IMR-90 (cell line): Measurements from ENCODE around the gene RNF227. TPM values are rescaled to one million over a fixed set of nuclear protein-coding genes. Genes with fewer than 3 reads are reported as not detected.

Experiments used
- ATAC-seq: fragments of 200-7000 bp; cut with Tn5 transposase; 2 replicates; pipeline ENCODE4 v1.9.1; 2020; ENCODE audit warnings: low read depth, mild to moderate bottlenecking, moderate library complexity
- BruUV-seq: library from RNA; stranded (reverse); fragments of 400-500 nt; replicated peaks from 2 replicates; lab custom pipeline; 2021; lab: Mats Ljungman, UMichigan
- CTCF ChIA-PET: fragments of 300-600 bp; formaldehyde crosslinking; extraction: SDS; loops from one replicate; lab custom pipeline; 2021; ENCODE audit warnings: antibody characterized with exemption; lab: Yijun Ruan, JAX
- POLR2A ChIA-PET: fragments of 300-600 bp; sonication (Branson Sonifier 250); formaldehyde crosslinking; loops from one replicate; lab custom pipeline; 2022; ENCODE audit warnings: antibody characterized with exemption; ENCODE audit not compliant: unreplicated experiment; lab: Charles Lee
- DNase-seq: peaks from one replicate; pipeline ENCODE4 v3.0.0; 2013
- H2AFZ ChIP-seq: replicated peaks from 2 replicates; pipeline ENCODE3; 2013; ENCODE audit warnings: low read length, mild to moderate bottlenecking; ENCODE audit not compliant: poor library complexity
- H2AK5ac ChIP-seq: 2 replicates; pipeline ENCODE4 v1.6.1; 2013; ENCODE audit warnings: low read depth, low read length, inconsistent platforms
- H2AK9ac ChIP-seq: replicated peaks from 2 replicates; pipeline ENCODE3; 2013; ENCODE audit warnings: mild to moderate bottlenecking, low read depth, low read length, moderate library complexity; ENCODE audit not compliant: poor library complexity
- H2BK120ac ChIP-seq: 2 replicates; pipeline ENCODE4 v1.6.1; 2013; ENCODE audit warnings: low read depth, low read length, inconsistent platforms
- H2BK15ac ChIP-seq: 3 replicates; pipeline ENCODE4 v1.6.1; 2013; ENCODE audit warnings: low read depth, low read length, inconsistent platforms
- H2BK20ac ChIP-seq: 2 replicates; pipeline ENCODE4 v1.6.1; 2013; ENCODE audit warnings: low read depth, mild to moderate bottlenecking, inconsistent platforms, low read length, moderate library complexity
- H2BK5ac ChIP-seq: 2 replicates; pipeline ENCODE4 v1.6.1; 2013; ENCODE audit warnings: mild to moderate bottlenecking, low read depth, low read length, inconsistent platforms; ENCODE audit not compliant: poor library complexity, severe bottlenecking
- H3K14ac ChIP-seq: replicated peaks from 2 replicates; pipeline ENCODE4 v1.6.1; 2013; ENCODE audit warnings: low read depth, low read length, inconsistent platforms
- H3K18ac ChIP-seq: 2 replicates; pipeline ENCODE4 v1.6.1; 2013; ENCODE audit warnings: low read depth, low read length, control low read depth
- H3K23ac ChIP-seq: 2 replicates; pipeline ENCODE4 v1.6.1; 2013; ENCODE audit warnings: low read depth, low read length, inconsistent platforms
- H3K27ac ChIP-seq: 2 replicates; pipeline ENCODE4 v1.5.1; 2013; ENCODE audit warnings: mild to moderate bottlenecking, control low read depth, low read length; ENCODE audit not compliant: insufficient read depth
- H3K27me3 ChIP-seq: 2 replicates; pipeline ENCODE4 v1.6.1; 2013; ENCODE audit warnings: low read length; ENCODE audit not compliant: control insufficient read depth, insufficient read depth
- H3K36me3 ChIP-seq: 2 replicates; pipeline ENCODE4 v1.6.1; 2013; ENCODE audit warnings: low read length, mixed read lengths; ENCODE audit not compliant: control insufficient read depth, insufficient read depth
- H3K4ac ChIP-seq: 2 replicates; pipeline ENCODE4 v1.6.1; 2013; ENCODE audit warnings: low read depth, low read length, inconsistent platforms
- H3K4me1 ChIP-seq: 2 replicates; pipeline ENCODE4 v1.6.1; 2013; ENCODE audit warnings: low read length, mixed read lengths; ENCODE audit not compliant: control insufficient read depth, insufficient read depth
- H3K4me2 ChIP-seq: 2 replicates; pipeline ENCODE4 v1.6.1; 2013; ENCODE audit warnings: low read depth, mild to moderate bottlenecking, control low read depth, low read length, moderate library complexity
- H3K4me3 ChIP-seq: 2 replicates; pipeline ENCODE4 v1.5.1; 2013; ENCODE audit warnings: low read depth, mild to moderate bottlenecking, control low read depth, low read length, moderate library complexity; ENCODE audit not compliant: insufficient read depth
- H3K56ac ChIP-seq: 2 replicates; pipeline ENCODE4 v1.6.1; 2013; ENCODE audit warnings: low read length, inconsistent platforms; ENCODE audit not compliant: insufficient read depth; ENCODE audit errors: extremely low read depth
- H3K79me1 ChIP-seq, 2 experiments: 2 replicates each; pipeline ENCODE4 v1.6.1; 2013; ENCODE audit warnings: low read length in 2 of 2, inconsistent platforms in 1 of 2, low read depth in 1 of 2
- H3K9ac ChIP-seq: 2 replicates; pipeline ENCODE4 v1.6.1; 2013; ENCODE audit warnings: low read depth, low read length, control low read depth
- H3K9me1 ChIP-seq: 2 replicates; pipeline ENCODE4 v1.6.1; 2013; ENCODE audit warnings: low read length, inconsistent platforms; ENCODE audit not compliant: insufficient read depth
- H3K9me3 ChIP-seq: 2 replicates; pipeline ENCODE4 v1.6.1; 2013; ENCODE audit warnings: low read length; ENCODE audit not compliant: control insufficient read depth, insufficient read depth
- H4K20me1 ChIP-seq: 2 replicates; pipeline ENCODE4 v1.6.1; 2013; ENCODE audit warnings: low read length, inconsistent platforms; ENCODE audit not compliant: insufficient read depth
- H4K5ac ChIP-seq: 2 replicates; pipeline ENCODE4 v1.6.1; 2013; ENCODE audit warnings: mild to moderate bottlenecking, low read depth, low read length, control low read depth
- H4K8ac ChIP-seq, 2 experiments: 2 replicates each; pipeline ENCODE4 v1.6.1; 2013; ENCODE audit warnings: low read depth in 2 of 2, low read length in 2 of 2, control low read depth in 1 of 2, inconsistent platforms in 1 of 2
- H4K91ac ChIP-seq: 2 replicates; pipeline ENCODE4 v1.6.1; 2013; ENCODE audit warnings: low read depth, low read length, inconsistent platforms; ENCODE audit not compliant: insufficient read depth
- BHLHE40 ChIP-seq: fragments of 150-350 bp; IDR thresholded peaks from 2 replicates; pipeline ENCODE4 v1.6.1; 2016; ENCODE audit warnings: mild to moderate bottlenecking, low read depth, low read length
- CEBPB ChIP-seq: IDR thresholded peaks from 2 replicates; pipeline ENCODE4 v1.6.1; 2012; ENCODE audit warnings: low read depth, low read length, improper control_type of control experiment
- CHD1 ChIP-seq: IDR thresholded peaks from 2 replicates; pipeline ENCODE4 v1.6.1; 2012; ENCODE audit warnings: low read depth, low read length, improper control_type of control experiment
- ELK1 ChIP-seq: fragments of 150-350 bp; IDR thresholded peaks from 2 replicates; pipeline ENCODE4 v1.6.1; 2016; ENCODE audit warnings: low read depth, mild to moderate bottlenecking, low read length, moderate library complexity, borderline replicate concordance
- FOS ChIP-seq: fragments of 150-350 bp; IDR thresholded peaks from 2 replicates; pipeline ENCODE4 v1.6.1; 2016; ENCODE audit warnings: low read depth, low read length
- MAFK ChIP-seq: IDR thresholded peaks from 2 replicates; pipeline ENCODE4 v1.6.1; 2012; ENCODE audit warnings: low read depth, low read length, improper control_type of control experiment
- MAZ ChIP-seq: IDR thresholded peaks from 2 replicates; pipeline ENCODE4 v1.6.1; 2012; ENCODE audit warnings: low read depth, mild to moderate bottlenecking, low read length, improper control_type of control experiment, moderate library complexity, borderline replicate concordance
- MXI1 ChIP-seq: IDR thresholded peaks from 2 replicates; pipeline ENCODE4 v1.6.1; 2012; ENCODE audit warnings: low read depth, mild to moderate bottlenecking, low read length, moderate library complexity, borderline replicate concordance
- NFE2L2 ChIP-seq: fragments of 150-350 bp; IDR thresholded peaks from 2 replicates; pipeline ENCODE4 v1.6.1; 2016; ENCODE audit warnings: low read depth, mild to moderate bottlenecking, low read length
- POLR2A ChIP-seq: IDR thresholded peaks from 2 replicates; pipeline ENCODE4 v1.6.1; 2012; ENCODE audit warnings: mild to moderate bottlenecking, low read depth, low read length
- RAD21 ChIP-seq: IDR thresholded peaks from 2 replicates; pipeline ENCODE4 v1.6.1; 2012; ENCODE audit warnings: low read length, improper control_type of control experiment
- RCOR1 ChIP-seq: IDR thresholded peaks from 2 replicates; pipeline ENCODE4 v1.6.1; 2012; ENCODE audit warnings: mild to moderate bottlenecking, low read length, improper control_type of control experiment; ENCODE audit not compliant: insufficient replicate concordance
- RFX5 ChIP-seq: IDR thresholded peaks from 2 replicates; pipeline ENCODE4 v1.8.0; 2012; ENCODE audit warnings: low read depth, mild to moderate bottlenecking, low read length, moderate library complexity
- SMC3 ChIP-seq: fragments of 150-350 bp; IDR thresholded peaks from 2 replicates; pipeline ENCODE4 v1.6.1; 2016; ENCODE audit warnings: low read depth, mild to moderate bottlenecking, antibody characterized with exemption, low read length, moderate library complexity
- USF2 ChIP-seq: fragments of 150-350 bp; IDR thresholded peaks from 2 replicates; pipeline ENCODE4 v1.6.1; 2017; ENCODE audit warnings: mild to moderate bottlenecking, antibody characterized with exemption, low read length, low read depth
- WGBS, 2 experiments: methylation state at CpG; one replicate each; pipeline versions ENCODE4 v1.1.5 to v1.1.7; 2013; ENCODE audit warnings: missing lambda C conversion rate in 2 of 2; ENCODE audit not compliant: insufficient read length in 1 of 2; ENCODE audit errors: extremely low coverage in 2 of 2; 5-methylcytosine and 5-hydroxymethylcytosine counted together
- dilution Hi-C: fragments of 300-500 bp; cut with HindIII; formaldehyde crosslinking; loops from one replicate; pipeline ENCODE4 v1.14.3; 2018; ENCODE audit warnings: low sequenced_read_pairs; ENCODE audit not compliant: unreplicated experiment
- in situ Hi-C: fragments of 300-500 bp; cut with MboI; formaldehyde crosslinking; loops from 3 replicates; pipeline ENCODE4 v1.14.3; 2019; ENCODE audit warnings: low sequenced_read_pairs, inconsistent platforms, mixed read lengths
- intact Hi-C: fragments of 100-400 bp; cut with micrococcal nuclease; formaldehyde crosslinking; loops from 2 replicates; pipeline ENCODE4 v1.10.0; 2022
- polyA plus RNA-seq, 3 experiments: library from polyadenylated mRNA; depleted of rRNA; stranded (reverse); fragments of >200 nt; gene quantifications; 2 replicates each; pipeline ENCODE4 v1.2.3, GENCODE V29; 2012; ENCODE audit warnings: low replicate concordance in 1 of 3
- total RNA-seq: library from RNA; depleted of rRNA; stranded (reverse); fragments of >200 nt; gene quantifications from 2 replicates; pipeline ENCODE4 v1.2.3, GENCODE V29; 2012
- TF ChIP-seq, protein P1 (sequence below): conservative IDR thresholded peaks from 2 replicates; pipeline ENCODE4 v1.5.1; 2012; ENCODE audit warnings: mild to moderate bottlenecking, low read depth, low read length, improper control_type of control experiment

Gene RNF227
- total and polyA plus RNA-seq, 2 of the 4 experiments (the other 2 are of a cell fraction): 1.3 to 3.1 TPM

DNA sequence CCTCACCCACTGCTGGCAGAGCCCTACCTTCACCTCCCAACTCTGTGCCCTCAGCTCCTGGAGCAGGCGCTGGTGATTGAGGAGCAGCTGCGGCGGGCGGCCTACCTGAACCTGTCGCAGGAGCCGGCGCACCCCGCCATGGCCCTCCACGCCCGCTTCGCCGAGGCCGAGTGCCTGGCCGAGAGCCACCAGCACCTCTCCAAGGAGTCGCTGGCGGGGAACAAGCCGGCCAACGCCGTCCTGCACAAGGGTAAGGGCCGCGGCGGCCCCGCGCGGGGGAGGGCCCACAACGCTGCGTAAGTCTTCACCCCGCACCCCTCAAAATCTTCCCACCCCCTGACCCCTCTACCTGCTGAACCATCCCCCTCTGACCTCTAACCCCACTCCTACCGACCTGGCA lies 7.0 kb downstream of the RNF227 start:
- Histone ChIP-seq H3K27me3 (no peaks in the 10 kb centered on the region), H3K14ac (no peak overlapping the region), H4K91ac (no peak overlapping the region), H2AK9ac (no peak overlapping the region), H3K4me3 (no peak overlapping the region), H2BK20ac (no peak overlapping the region), H3K27ac (no peak overlapping the region), H3K4ac (no peak overlapping the region), H4K5ac (no peak overlapping the region), H3K9me3 (no peaks in the 10 kb centered on the region), H2AK5ac (no peak overlapping the region), H3K79me1 (no peaks in the 10 kb centered on the region; a peak in 1 of 4 replicates), H4K8ac (no peak overlapping the region), H3K18ac (no peak overlapping the region), H4K20me1 (peaks cover 2% of the 10 kb centered on the region; the same call in 1 of the 2 replicates), H3K4me1 (no peaks in the 10 kb centered on the region), H3K4me2 (no peak overlapping the region), H2BK120ac (no peak overlapping the region), H2BK15ac (no peak overlapping the region), H3K56ac (no peak overlapping the region), H3K23ac (no peak overlapping the region), H2AFZ (no peak overlapping the region), H3K9ac (no peak overlapping the region), H2BK5ac (no peak overlapping the region), H3K9me1 (no peaks in the 10 kb centered on the region), H3K36me3 (peaks cover 77% of the 10 kb centered on the region)
- TF ChIP-seq RAD21 (no peak), CHD1 (no peak), FOS (no peak), SMC3 (no peak), CEBPB (no peak), USF2 (no peak), RCOR1 (no peak), MAZ (no peak), RFX5 (no peak), POLR2A (no peak), MXI1 (no peak), NFE2L2 (no peak), BHLHE40 (no peak), ELK1 (no peak), MAFK (no peak)
- TF ChIP-seq, protein P1, sequence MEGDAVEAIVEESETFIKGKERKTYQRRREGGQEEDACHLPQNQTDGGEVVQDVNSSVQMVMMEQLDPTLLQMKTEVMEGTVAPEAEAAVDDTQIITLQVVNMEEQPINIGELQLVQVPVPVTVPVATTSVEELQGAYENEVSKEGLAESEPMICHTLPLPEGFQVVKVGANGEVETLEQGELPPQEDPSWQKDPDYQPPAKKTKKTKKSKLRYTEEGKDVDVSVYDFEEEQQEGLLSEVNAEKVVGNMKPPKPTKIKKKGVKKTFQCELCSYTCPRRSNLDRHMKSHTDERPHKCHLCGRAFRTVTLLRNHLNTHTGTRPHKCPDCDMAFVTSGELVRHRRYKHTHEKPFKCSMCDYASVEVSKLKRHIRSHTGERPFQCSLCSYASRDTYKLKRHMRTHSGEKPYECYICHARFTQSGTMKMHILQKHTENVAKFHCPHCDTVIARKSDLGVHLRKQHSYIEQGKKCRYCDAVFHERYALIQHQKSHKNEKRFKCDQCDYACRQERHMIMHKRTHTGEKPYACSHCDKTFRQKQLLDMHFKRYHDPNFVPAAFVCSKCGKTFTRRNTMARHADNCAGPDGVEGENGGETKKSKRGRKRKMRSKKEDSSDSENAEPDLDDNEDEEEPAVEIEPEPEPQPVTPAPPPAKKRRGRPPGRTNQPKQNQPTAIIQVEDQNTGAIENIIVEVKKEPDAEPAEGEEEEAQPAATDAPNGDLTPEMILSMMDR: no peak
- WGBS, 2 experiments: 97% methylated on average over 26 of the region's 29 CpGs; no CpG with 5 or more reads in 1 of the 2 experiments
- ChIA-PET POLR2A (no interaction called here), CTCF (no interaction called here)
- dilution Hi-C loops (no loop called here), intact Hi-C loops (no loop called here), in situ Hi-C loops (no loop called here)
- DNase-seq: no peak
- ATAC-seq: no peak
- no TSS peak for BruUV-seq
